Gastroesophageal sphincter (tissue), 3 donors: ENCODE measurements around the gene MPI.

Experiments used
- CTCF ChIP-seq, 4 experiments: fragments of 200-600 bp in 2 of 4; fragments of 450-650 bp in 2 of 4; sonication (generic) in 1 of 4; IDR thresholded peaks; one replicate each; pipeline ENCODE4 v1.5.1; 2017 to 2019; ENCODE audit warnings: antibody characterized with exemption in 4 of 4, mild to moderate bottlenecking in 2 of 4, moderate library complexity in 2 of 4
- EP300 ChIP-seq: sonication (generic); formaldehyde crosslinking; IDR thresholded peaks from one replicate; pipeline ENCODE4 v1.6.1; 2017; ENCODE audit warnings: antibody characterized with exemption, mild to moderate bottlenecking
- POLR2A ChIP-seq, 2 donors: fragments of 450-650 bp; IDR thresholded peaks; one replicate each; pipeline ENCODE4 v1.6.1; 2017; ENCODE audit warnings: antibody characterized with exemption in 2 of 2, mild to moderate bottlenecking in 2 of 2, moderate library complexity in 1 of 2

- no peak for TF ChIP-seq POLR2A (IDR thresholded peaks at IDR 0.05)
- TF ChIP-seq CTCF (IDR thresholded peaks at IDR 0.05): no peak
- no peak for TF ChIP-seq EP300
Measured at GRCh38 chr15:74902295-74903075, 12.6 kb downstream of the MPI start.
